HepG2 (cell line): Measurements from ENCODE around the gene THADA. TPM values are rescaled to one million over a fixed set of nuclear protein-coding genes. Genes with fewer than 3 reads are reported as not detected.
A peak's percentile ranks its signal among the peaks of the same experiment; 100 is the strongest.

ENCODE experiments used
- ATAC-seq: fragments of 200-7000 bp; cut with Tn5 transposase; 3 replicates; pipeline ENCODE4 v1.9.1; 2020; ENCODE audit warnings: mild to moderate bottlenecking, moderate library complexity
- BruUV-seq: library from RNA; stranded (reverse); fragments of 400-500 nt; replicated peaks from 2 replicates; lab custom pipeline; 2021; lab: Mats Ljungman, UMichigan
- CTCF ChIA-PET: fragments of 300-600 bp; formaldehyde crosslinking; extraction: SDS; loops from one replicate; lab custom pipeline; 2021; ENCODE audit warnings: low total read pairs, inconsistent platforms, low intra/inter-chr PET ratio; lab: Yijun Ruan, JAX
- POLR2A ChIA-PET: fragments of 350-600 bp; sonication (Branson Sonifier 250); formaldehyde crosslinking; loops from one replicate; lab custom pipeline; 2020; ENCODE audit warnings: antibody characterized with exemption, inconsistent platforms; lab: Yijun Ruan, JAX
- DNase-seq: peaks from one replicate; pipeline ENCODE4 v3.0.0-alpha.2; 2015; ENCODE audit warnings: low spot score
- FAIRE-seq: peaks from 3 replicates; lab custom pipeline; 2011; peaks lifted over from hg19 to GRCh38; lab: Jason Lieb, UNC
- H2AFZ ChIP-seq: one replicate; pipeline ENCODE4 v1.6.1; 2011; ENCODE audit warnings: low read length, inconsistent platforms
- H3K27ac ChIP-seq: fragments of 300-600 bp; 3 replicates; pipeline ENCODE4 v1.8.0; 2011; ENCODE audit warnings: mixed run types, mild to moderate bottlenecking, mixed read lengths, low read length, inconsistent platforms; ENCODE audit not compliant: insufficient read depth; ENCODE audit errors: extremely low read length
- H3K27me3 ChIP-seq, 2 experiments: fragments of 200-600 bp in 1 of 2; 2 replicates in 1 of 2; 3 replicates in 1 of 2; pipeline versions ENCODE4 v1.6.0 to v1.8.0; 2011; ENCODE audit warnings: low read length in 2 of 2, mild to moderate bottlenecking in 2 of 2, moderate library complexity in 2 of 2, inconsistent platforms in 1 of 2; ENCODE audit not compliant: insufficient read depth in 2 of 2, control insufficient read depth in 1 of 2
- H3K36me3 ChIP-seq, 2 experiments: fragments of 200-600 bp in 1 of 2; replicated peaks in 1 of 2; 2 replicates in 1 of 2; 3 replicates in 1 of 2; pipeline versions ENCODE4 v1.5.1 to v1.8.0; 2011; ENCODE audit warnings: low read length in 2 of 2, inconsistent platforms in 1 of 2; ENCODE audit not compliant: insufficient read depth in 2 of 2, control insufficient read depth in 1 of 2
- H3K4me1 ChIP-seq: 2 replicates; pipeline ENCODE4 v1.5.1; 2012; ENCODE audit warnings: low read length, inconsistent platforms; ENCODE audit not compliant: insufficient read depth
- H3K4me2 ChIP-seq: 2 replicates; pipeline ENCODE4 v1.6.0; 2011; ENCODE audit warnings: low read depth, low read length, inconsistent platforms
- H3K4me3 ChIP-seq, 3 experiments: fragments of 200-600 bp in 1 of 3; sonication (generic), shearing (Covaris generic) in 1 of 3; replicated peaks in 1 of 3; 2 replicates each; pipeline ENCODE4 v1.5.1; 2011 to 2016; ENCODE audit warnings: low read length in 3 of 3, inconsistent platforms in 2 of 3, low read depth in 2 of 3, mild to moderate bottlenecking in 2 of 3, control low read depth in 1 of 3, mixed read lengths in 1 of 3; ENCODE audit not compliant: insufficient read depth in 1 of 3
- H3K79me2 ChIP-seq: one replicate; pipeline ENCODE4 v1.6.1; 2011; ENCODE audit warnings: low read length, inconsistent platforms; ENCODE audit not compliant: insufficient read depth
- H3K9ac ChIP-seq: 2 replicates; pipeline ENCODE4 v1.6.0; 2011; ENCODE audit warnings: mild to moderate bottlenecking, low read depth, low read length, inconsistent platforms; ENCODE audit not compliant: insufficient read depth
- H3K9me3 ChIP-seq: 2 replicates; pipeline ENCODE4 v1.5.1; 2012; ENCODE audit warnings: mild to moderate bottlenecking, low read length
- H4K20me1 ChIP-seq: 2 replicates; pipeline ENCODE4 v1.6.0; 2011; ENCODE audit warnings: inconsistent platforms, mild to moderate bottlenecking, low read length, moderate library complexity; ENCODE audit not compliant: insufficient read depth
- CENPBD1 ChIP-seq: sonication (generic); formaldehyde crosslinking; IDR thresholded peaks from 2 replicates; pipeline ENCODE4 v1.8.0; 2022; ENCODE audit warnings: missing genetic modification reagents, low read depth, mild to moderate bottlenecking, borderline replicate concordance
- ESRRA ChIP-seq: sonication (generic); formaldehyde crosslinking; IDR thresholded peaks from 2 replicates; pipeline ENCODE4 v1.5.1; 2020; ENCODE audit warnings: mild to moderate bottlenecking, low read depth, missing genetic modification reagents
- KAT2B ChIP-seq: fragments of 150-350 bp; IDR thresholded peaks from 2 replicates; pipeline ENCODE4 v1.6.1; 2014; ENCODE audit warnings: low read depth, low read length, borderline replicate concordance
- KIAA2018 ChIP-seq: sonication (generic); formaldehyde crosslinking; IDR thresholded peaks from 2 replicates; pipeline ENCODE4 v1.5.0; 2020; ENCODE audit warnings: mild to moderate bottlenecking, missing genetic modification reagents, borderline replicate concordance
- MED8 ChIP-seq: sonication (generic); formaldehyde crosslinking; IDR thresholded peaks from 2 replicates; pipeline ENCODE4 v1.8.1; 2023; ENCODE audit warnings: mild to moderate bottlenecking, missing genetic modification reagents; ENCODE audit not compliant: insufficient replicate concordance
- MTF1 ChIP-seq: sonication (generic); formaldehyde crosslinking; IDR thresholded peaks from 2 replicates; pipeline ENCODE4 v1.5.0; 2020; ENCODE audit warnings: missing genetic modification reagents
- NR2C2 ChIP-seq: sonication (generic); formaldehyde crosslinking; IDR thresholded peaks from 2 replicates; pipeline ENCODE4 v1.4.0; 2020; ENCODE audit warnings: missing genetic modification reagents, mild to moderate bottlenecking, moderate library complexity, borderline replicate concordance
- RCOR2 ChIP-seq: IDR thresholded peaks from 2 replicates; pipeline ENCODE4 v1.6.1; 2016; ENCODE audit warnings: missing biosample characterization, missing genetic modification reagents
- SNAPC2 ChIP-seq: sonication (generic); formaldehyde crosslinking; IDR thresholded peaks from 2 replicates; pipeline ENCODE4 v1.8.1; 2022; ENCODE audit warnings: mild to moderate bottlenecking, missing genetic modification reagents
- ZNF275 ChIP-seq: sonication (generic); formaldehyde crosslinking; IDR thresholded peaks from 2 replicates; pipeline ENCODE4 v1.8.0; 2022; ENCODE audit warnings: missing genetic modification reagents, mild to moderate bottlenecking, inconsistent platforms, borderline replicate concordance
- ZNF282 ChIP-seq: fragments of 450-650 bp; IDR thresholded peaks from 2 replicates; pipeline ENCODE4 v1.6.1; 2018; ENCODE audit not compliant: partially characterized antibody
- ZNF501 ChIP-seq: sonication (generic); formaldehyde crosslinking; IDR thresholded peaks from 2 replicates; pipeline ENCODE4 v1.5.1; 2020; ENCODE audit warnings: mild to moderate bottlenecking, moderate library complexity, missing genetic modification reagents
- ZNF597 ChIP-seq: sonication (generic); formaldehyde crosslinking; IDR thresholded peaks from 2 replicates; pipeline ENCODE4 v1.5.0; 2020; ENCODE audit warnings: missing genetic modification reagents
- WGBS: methylation state at CpG from one replicate; pipeline ENCODE4 v1.1.6; 2017; ENCODE audit warnings: low lambda C conversion rate; 5-methylcytosine and 5-hydroxymethylcytosine counted together
- in situ Hi-C: cut with HindIII; loops from 2 replicates; pipeline ENCODE4 v1.10.0; 2017; ENCODE audit warnings: low pct_unique_long_range_greater_than_20kb; ENCODE audit not compliant: extremely low pct_ligation_motif_present
- intact Hi-C: fragments of 100-400 bp; cut with micrococcal nuclease; formaldehyde crosslinking; loops from one replicate; pipeline ENCODE4 v1.10.0; 2022; ENCODE audit not compliant: unreplicated experiment
- polyA plus RNA-seq, 8 experiments: library from polyadenylated mRNA; depleted of rRNA in 3 of 8; stranded (reverse) in 7 of 8; unstranded in 1 of 8; fragments of >200 nt; fragmentation: Illumina TruSeq in 4 of 8; extraction: Trizol in 4 of 8; gene quantifications; 2 replicates each; pipeline versions ENCODE4 v1.2.1 to v1.2.3, GENCODE V29; 2011 to 2016; ENCODE audit warnings: low read depth in 4 of 8, missing spikeins in 1 of 8, mixed read lengths in 1 of 8; ENCODE audit not compliant: insufficient read depth in 1 of 8
- total RNA-seq, 5 experiments: library from RNA; depleted of rRNA; stranded (reverse); fragments of >200 nt; fragmentation: Illumina TruSeq; extraction: Trizol; gene quantifications; 2 replicates each; pipeline ENCODE4 v1.2.3, GENCODE V29; 2016; ENCODE audit warnings: low read depth in 1 of 5

The THADA gene
- total and polyA plus RNA-seq, 2 of the 13 experiments (the other 11 are each of a cell fraction or from before 2014, with no cell fraction given), result 12.7 to 21.7 TPM

GRCh38 chr2:43348908-43349661 is 246.8 kb downstream of the THADA start:
- DNase-seq (no peak), ATAC-seq (no peak), FAIRE-seq (no peak)
- intact Hi-C loops, result no loop called here
- Histone ChIP-seq H3K79me2 (no peaks in the 10 kb centered on the region), H3K9me3 (no peaks in the 10 kb centered on the region), H3K4me2 (no peak overlapping the region), H3K9ac (no peak overlapping the region), H3K27me3 (no peaks in the 10 kb centered on the region), H4K20me1 (no peaks in the 10 kb centered on the region), H3K36me3 (no peaks in the 10 kb centered on the region; a peak in 1 of 5 replicates), H3K4me3 (no peak overlapping the region), H3K4me1 (peaks cover 46% of the 10 kb centered on the region), H3K27ac (peak overlapping the region; percentile 45), H2AFZ (no peak overlapping the region)
- CTCF ChIA-PET, result no interaction called here
- in situ Hi-C loops, result no loop called here
- no TSS peak for BruUV-seq
- WGBS, result 96% methylated on average over 1 of the region's 1 CpG
- POLR2A ChIA-PET, result interaction anchor here (1.6 kb wide), 2 partner anchors 9 to 16 kb away, joined by 3 to 5 read pairs; no protein-coding TSS in a partner anchor
- no peak for TF ChIP-seq ZNF597 (CRISPR knock-in tag)
- TF ChIP-seq ZNF275 (CRISPR knock-in tag), result no peak
- TF ChIP-seq RCOR2 (CRISPR knock-in tag), result no peak
- TF ChIP-seq NR2C2 (CRISPR knock-in tag), result no peak
- no peak for TF ChIP-seq MTF1 (CRISPR knock-in tag)
- TF ChIP-seq ZNF282, result no peak
- no peak for TF ChIP-seq KAT2B
- no peak for TF ChIP-seq KIAA2018
- TF ChIP-seq ESRRA (CRISPR knock-in tag), result no peak
- TF ChIP-seq CENPBD1 (CRISPR knock-in tag), result no peak
- no peak for TF ChIP-seq ZNF501 (CRISPR knock-in tag)
- no peak for TF ChIP-seq SNAPC2 (CRISPR knock-in tag)
- TF ChIP-seq MED8 (CRISPR knock-in tag), result no peak
